Measurements from ENCODE around the gene SHISA9. TPM values are rescaled to one million over a fixed set of nuclear protein-coding genes. Genes with fewer than 3 reads are reported as not detected.

The SHISA9 gene
- total RNA-seq, 5 donors from 2014 or later (not counting 1 experiment from before 2014, with no cell fraction given) = 0.06 TPM; not detected in 4

GRCh38 chr16:13093661-13094060 lies 192.3 kb downstream of the SHISA9 start:
- H3K36me3 Mint-ChIP-seq = no peaks in the 10 kb centered on the region
- POLR2A ChIA-PET = no interaction called here
- no peaks in the 10 kb centered on the region for H3K4me1 Mint-ChIP-seq

DNA sequence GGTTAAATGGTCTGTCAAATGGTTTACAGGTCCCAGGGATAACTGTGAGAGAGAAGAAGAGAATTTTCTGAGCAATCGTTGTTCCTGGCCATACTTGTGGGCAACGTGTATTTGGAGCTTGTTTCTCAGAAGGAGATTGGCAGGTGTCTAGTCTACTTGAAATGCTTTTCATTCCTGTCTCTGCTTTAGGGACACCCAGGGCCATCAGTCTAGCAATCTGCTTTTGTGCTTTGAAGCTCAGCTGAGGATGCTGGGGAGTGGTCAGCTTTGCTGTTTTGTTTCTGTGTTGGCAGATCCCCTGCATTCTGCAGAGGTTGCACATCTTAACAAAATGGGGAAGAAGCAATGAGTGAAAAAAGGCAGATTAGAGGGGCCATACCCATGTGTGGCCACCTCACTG lies 193.7 kb downstream of the SHISA9 start:
- no peaks in the 10 kb centered on the region for H3K36me3 ChIP-seq (ENCODE audit: control insufficient read depth in 2 of 2, extremely low read depth in 1 of 2, insufficient read depth in 1 of 2, low read length in 1 of 2)
- no peaks in the 10 kb centered on the region for H3K27me3 Mint-ChIP-seq
- POLR2A ChIA-PET = no interaction called here
- CTCF ChIA-PET = no interaction called here
- H3K4me3 Mint-ChIP-seq = no peak overlapping the region
- no peaks in the 10 kb centered on the region for H3K36me3 Mint-ChIP-seq
- no peak overlapping the region for H3K4me3 ChIP-seq (ENCODE audit: control insufficient read depth in 1 of 2, extremely low read depth in 1 of 2, low read length in 1 of 2)
- H3K27ac ChIP-seq (ENCODE audit: low read length) = no peak overlapping the region
- no peaks in the 10 kb centered on the region for H3K27me3 ChIP-seq (replicated peaks in 1 of 2; ENCODE audit: control insufficient read depth in 2 of 2, extremely low read depth in 1 of 2, insufficient read depth in 2 of 2, low read length in 1 of 2)
- H3K9me3 Mint-ChIP-seq = peaks cover 19 to 23% (median 21%) of the 10 kb centered on the region in 3 donors
- DNase-seq = no peak
- WGBS (ENCODE audit: insufficient coverage) = 64% methylated on average over 2 of the region's 2 CpGs
- no peak for ATAC-seq (replicated peaks in 1 of 4)
- no peak overlapping the region for H3K27ac Mint-ChIP-seq
- H3K9me3 ChIP-seq = no peaks in the 10 kb centered on the region
- no peaks in the 10 kb centered on the region for H3K4me1 ChIP-seq (ENCODE audit: control insufficient read depth in 1 of 2, extremely low read depth in 1 of 2, insufficient read depth in 2 of 2, low read length in 2 of 2)
- H3K4me1 Mint-ChIP-seq = no peaks in the 10 kb centered on the region

More at GRCh38 chr16:13093661-13094060, 192.3 kb downstream of the SHISA9 start:
- DNase-seq = no peak
- H3K27me3 Mint-ChIP-seq = no peaks in the 10 kb centered on the region
- 49% methylated on average over 4 of the region's 7 CpGs for WGBS (ENCODE audit: insufficient coverage)
- Histone ChIP-seq H3K4me3 (ENCODE audit: control insufficient read depth in 1 of 2, extremely low read depth in 1 of 2, low read length in 1 of 2) (no peak overlapping the region), H3K9me3 (no peaks in the 10 kb centered on the region), H3K27ac (ENCODE audit: low read length) (no peak overlapping the region), H3K36me3 (ENCODE audit: control insufficient read depth in 2 of 2, extremely low read depth in 1 of 2, insufficient read depth in 1 of 2, low read length in 1 of 2) (no peaks in the 10 kb centered on the region), H3K4me1 (ENCODE audit: control insufficient read depth in 1 of 2, extremely low read depth in 1 of 2, insufficient read depth in 2 of 2, low read length in 2 of 2) (no peaks in the 10 kb centered on the region), H3K27me3 (replicated peaks in 1 of 2; ENCODE audit: control insufficient read depth in 2 of 2, extremely low read depth in 1 of 2, insufficient read depth in 2 of 2, low read length in 1 of 2) (no peaks in the 10 kb centered on the region)
- H3K4me3 Mint-ChIP-seq = no peak overlapping the region
- ATAC-seq (replicated peaks in 1 of 4) = no peak
- no peak overlapping the region for H3K27ac Mint-ChIP-seq
- peaks cover 22 to 28% (median 25%) of the 10 kb centered on the region in 3 donors for H3K9me3 Mint-ChIP-seq
- CTCF ChIA-PET = no interaction called here

DNA sequence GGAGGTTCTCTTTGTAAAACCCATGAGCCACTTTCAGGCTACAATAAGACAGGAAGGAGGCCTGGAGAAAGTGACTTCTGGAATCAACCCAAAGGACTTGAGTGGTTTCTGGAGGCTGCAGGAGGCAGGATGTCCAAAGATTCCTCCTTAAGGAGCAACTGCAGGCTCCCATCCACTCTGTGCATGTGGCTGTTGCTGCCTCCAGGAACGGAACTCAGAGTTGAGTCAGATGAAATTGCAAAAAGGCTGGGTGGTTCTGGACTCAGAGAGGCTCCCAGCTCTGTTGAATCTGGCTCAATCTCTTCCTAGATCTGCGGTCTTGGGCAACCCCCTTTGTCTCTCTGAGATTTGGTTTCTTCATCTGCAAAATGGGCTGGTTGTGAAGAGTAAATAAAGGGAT lies 197.1 kb downstream of the SHISA9 start:
- no peaks in the 10 kb centered on the region for H3K36me3 ChIP-seq (ENCODE audit: control insufficient read depth in 2 of 2, extremely low read depth in 1 of 2, insufficient read depth in 1 of 2, low read length in 1 of 2)
- no peak overlapping the region for H3K4me3 Mint-ChIP-seq
- no peak for ATAC-seq (replicated peaks in 1 of 4)
- H3K27ac Mint-ChIP-seq = no peak overlapping the region
- H3K4me1 Mint-ChIP-seq = no peaks in the 10 kb centered on the region
- CTCF ChIA-PET = no interaction called here
- 67% methylated on average over 1 of the region's 2 CpGs for WGBS (ENCODE audit: insufficient coverage)
- H3K9me3 Mint-ChIP-seq = peaks cover 4 to 14% (median 9%) of the 10 kb centered on the region in 3 donors
- no peaks in the 10 kb centered on the region for H3K9me3 ChIP-seq
- no peaks in the 10 kb centered on the region for H3K27me3 Mint-ChIP-seq
- DNase-seq = no peak
- H3K36me3 Mint-ChIP-seq = no peaks in the 10 kb centered on the region
- H3K4me3 ChIP-seq (ENCODE audit: control insufficient read depth in 1 of 2, extremely low read depth in 1 of 2, low read length in 1 of 2) = no peak overlapping the region
- H3K4me1 ChIP-seq (ENCODE audit: control insufficient read depth in 1 of 2, extremely low read depth in 1 of 2, insufficient read depth in 2 of 2, low read length in 2 of 2) = no peaks in the 10 kb centered on the region
- no peak overlapping the region for H3K27ac ChIP-seq (ENCODE audit: low read length)
- POLR2A ChIA-PET = no interaction called here
- H3K27me3 ChIP-seq (replicated peaks in 1 of 2; ENCODE audit: control insufficient read depth in 2 of 2, extremely low read depth in 1 of 2, insufficient read depth in 2 of 2, low read length in 1 of 2) = no peaks in the 10 kb centered on the region

GRCh38 chr16:13099822-13100221 lies 198.4 kb downstream of the SHISA9 start:
- Histone ChIP-seq H3K36me3 (ENCODE audit: control insufficient read depth in 2 of 2, extremely low read depth in 1 of 2, insufficient read depth in 1 of 2, low read length in 1 of 2) (no peaks in the 10 kb centered on the region), H3K27me3 (replicated peaks in 1 of 2; ENCODE audit: control insufficient read depth in 2 of 2, extremely low read depth in 1 of 2, insufficient read depth in 2 of 2, low read length in 1 of 2) (no peaks in the 10 kb centered on the region), H3K4me1 (ENCODE audit: control insufficient read depth in 1 of 2, extremely low read depth in 1 of 2, insufficient read depth in 2 of 2, low read length in 2 of 2) (no peaks in the 10 kb centered on the region), H3K4me3 (ENCODE audit: control insufficient read depth in 1 of 2, extremely low read depth in 1 of 2, low read length in 1 of 2) (no peak overlapping the region), H3K9me3 (no peaks in the 10 kb centered on the region), H3K27ac (ENCODE audit: low read length) (no peak overlapping the region)
- WGBS (ENCODE audit: insufficient coverage) = no CpG with 5 or more reads among the region's 2 CpGs
- Mint-ChIP-seq H3K4me1 (no peaks in the 10 kb centered on the region), H3K27ac (no peak overlapping the region), H3K4me3 (no peak overlapping the region), H3K9me3 (peaks cover 9 to 14% (median 9%) of the 10 kb centered on the region in 3 donors), H3K36me3 (no peaks in the 10 kb centered on the region), H3K27me3 (no peaks in the 10 kb centered on the region)
- ChIA-PET POLR2A (no interaction called here), CTCF (no interaction called here)
- no peak for DNase-seq
- no peak for ATAC-seq (replicated peaks in 1 of 4)

DNA sequence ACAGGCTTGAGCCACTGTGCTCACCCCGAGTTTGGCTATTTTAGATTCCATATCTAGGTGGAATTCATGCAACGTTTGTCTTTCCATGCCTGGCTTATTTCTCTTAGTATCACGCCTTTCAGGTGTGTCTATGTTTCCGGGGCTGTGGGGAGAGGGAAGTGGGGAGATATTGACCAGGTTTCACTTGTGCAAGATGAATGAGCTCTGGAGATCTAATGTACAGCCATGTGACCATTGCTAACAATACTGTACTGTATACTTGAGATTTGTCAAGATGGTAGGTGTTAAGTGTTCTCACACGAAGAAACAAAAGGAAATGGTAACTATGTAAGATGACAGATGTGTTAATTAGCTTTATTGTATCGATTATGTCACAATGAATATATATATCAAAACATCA lies 199.6 kb downstream of the SHISA9 start:
- Mint-ChIP-seq H3K4me3 (no peak overlapping the region), H3K36me3 (no peaks in the 10 kb centered on the region), H3K4me1 (no peaks in the 10 kb centered on the region), H3K27me3 (no peaks in the 10 kb centered on the region), H3K27ac (no peak overlapping the region), H3K9me3 (peaks cover 5 to 14% (median 9%) of the 10 kb centered on the region in 3 donors)
- WGBS (ENCODE audit: insufficient coverage) = 100% methylated on average over 1 of the region's 6 CpGs
- H3K4me1 ChIP-seq (ENCODE audit: control insufficient read depth in 1 of 2, extremely low read depth in 1 of 2, insufficient read depth in 2 of 2, low read length in 2 of 2) = no peaks in the 10 kb centered on the region
- no peaks in the 10 kb centered on the region for H3K36me3 ChIP-seq (ENCODE audit: control insufficient read depth in 2 of 2, extremely low read depth in 1 of 2, insufficient read depth in 1 of 2, low read length in 1 of 2)
- CTCF ChIA-PET = no interaction called here
- H3K27me3 ChIP-seq (replicated peaks in 1 of 2; ENCODE audit: control insufficient read depth in 2 of 2, extremely low read depth in 1 of 2, insufficient read depth in 2 of 2, low read length in 1 of 2) = no peaks in the 10 kb centered on the region
- DNase-seq (no peak), ATAC-seq (replicated peaks in 1 of 4) (no peak)
- no peak overlapping the region for H3K4me3 ChIP-seq (ENCODE audit: control insufficient read depth in 1 of 2, extremely low read depth in 1 of 2, low read length in 1 of 2)
- POLR2A ChIA-PET = no interaction called here
- H3K9me3 ChIP-seq = no peaks in the 10 kb centered on the region
- no peak overlapping the region for H3K27ac ChIP-seq (ENCODE audit: low read length)

- H3K4me1 ChIP-seq (ENCODE audit: control insufficient read depth in 1 of 2, extremely low read depth in 1 of 2, insufficient read depth in 2 of 2, low read length in 2 of 2) = no peaks in the 10 kb centered on the region
- H3K9me3 Mint-ChIP-seq = peaks cover 5 to 11% (median 9%) of the 10 kb centered on the region in 3 donors
- 83% methylated on average over 2 of the region's 3 CpGs for WGBS (ENCODE audit: insufficient coverage)
- H3K9me3 ChIP-seq = no peaks in the 10 kb centered on the region
- no peak overlapping the region for H3K4me3 ChIP-seq (ENCODE audit: control insufficient read depth in 1 of 2, extremely low read depth in 1 of 2, low read length in 1 of 2)
- no peaks in the 10 kb centered on the region for H3K4me1 Mint-ChIP-seq
- H3K27ac Mint-ChIP-seq = no peak overlapping the region
- H3K4me3 Mint-ChIP-seq = no peak overlapping the region
- no peaks in the 10 kb centered on the region for H3K27me3 Mint-ChIP-seq
- ATAC-seq (replicated peaks in 1 of 4) (no peak), DNase-seq (no peak)
- CTCF ChIA-PET = no interaction called here
- H3K36me3 ChIP-seq (ENCODE audit: control insufficient read depth in 2 of 2, extremely low read depth in 1 of 2, insufficient read depth in 1 of 2, low read length in 1 of 2) = no peaks in the 10 kb centered on the region
- POLR2A ChIA-PET = no interaction called here
- H3K27ac ChIP-seq (ENCODE audit: low read length) = no peak overlapping the region
- H3K27me3 ChIP-seq (replicated peaks in 1 of 2; ENCODE audit: control insufficient read depth in 2 of 2, extremely low read depth in 1 of 2, insufficient read depth in 2 of 2, low read length in 1 of 2) = no peaks in the 10 kb centered on the region
- no peaks in the 10 kb centered on the region for H3K36me3 Mint-ChIP-seq
Measured at GRCh38 chr16:13101828-13102227, 200.4 kb downstream of the SHISA9 start.

GRCh38 chr16:13102401-13102800 lies 201.0 kb downstream of the SHISA9 start:
- Histone ChIP-seq H3K4me1 (ENCODE audit: control insufficient read depth in 1 of 2, extremely low read depth in 1 of 2, insufficient read depth in 2 of 2, low read length in 2 of 2) (no peaks in the 10 kb centered on the region), H3K36me3 (ENCODE audit: control insufficient read depth in 2 of 2, extremely low read depth in 1 of 2, insufficient read depth in 1 of 2, low read length in 1 of 2) (no peaks in the 10 kb centered on the region), H3K9me3 (no peaks in the 10 kb centered on the region), H3K4me3 (ENCODE audit: control insufficient read depth in 1 of 2, extremely low read depth in 1 of 2, low read length in 1 of 2) (no peak overlapping the region), H3K27me3 (replicated peaks in 1 of 2; ENCODE audit: control insufficient read depth in 2 of 2, extremely low read depth in 1 of 2, insufficient read depth in 2 of 2, low read length in 1 of 2) (no peaks in the 10 kb centered on the region), H3K27ac (ENCODE audit: low read length) (no peak overlapping the region)
- no peak for ATAC-seq (replicated peaks in 1 of 4)
- Mint-ChIP-seq H3K27me3 (no peaks in the 10 kb centered on the region), H3K36me3 (no peaks in the 10 kb centered on the region), H3K4me3 (no peak overlapping the region), H3K9me3 (peaks cover 5 to 10% (median 9%) of the 10 kb centered on the region in 3 donors), H3K4me1 (no peaks in the 10 kb centered on the region), H3K27ac (no peak overlapping the region)
- POLR2A ChIA-PET = no interaction called here
- CTCF ChIA-PET = no interaction called here
- DNase-seq = no peak
- 81% methylated on average over 5 of the region's 5 CpGs for WGBS (ENCODE audit: insufficient coverage)
